ENCODE results near the gene ANO2.
"Not testable (repeated sequence)": the region's sequence is repeated elsewhere in the genome, so short reads cannot be mapped to it uniquely, and the experiment has no call there.

Gene ANO2

GRCh38 chr12:5570416-5570815 lies 374.6 kb downstream of the ANO2 start:
- DNase-seq, result no peak

GRCh38 chr12:5568325-5568981 lies 376.6 kb downstream of the ANO2 start:
- DNase-seq, result no peak

GRCh38 chr12:5567016-5567725 lies 377.9 kb downstream of the ANO2 start:
- no peak for DNase-seq

GRCh38 chr12:5565933-5566599 lies 379.0 kb downstream of the ANO2 start:
- DNase-seq, result no peak

DNA sequence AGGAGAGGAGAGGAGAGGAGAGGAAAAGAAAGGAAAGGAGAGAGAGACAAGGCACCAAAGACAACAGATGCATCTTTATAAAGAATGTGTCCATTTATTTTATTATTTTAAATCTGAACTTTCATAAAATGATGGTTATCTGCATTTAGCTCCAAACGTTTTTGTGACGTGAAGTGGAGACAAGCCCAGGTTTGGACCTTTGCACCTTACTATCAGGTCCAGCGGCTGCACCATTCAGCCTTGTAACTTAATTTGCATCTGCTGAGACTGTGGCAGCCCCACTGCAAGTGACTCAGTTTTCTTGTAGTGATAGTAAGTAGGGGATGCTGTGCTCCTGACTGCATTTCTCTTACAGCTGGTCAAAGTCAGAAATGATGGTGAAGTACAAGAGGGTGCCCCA lies 382.5 kb downstream of the ANO2 start:
- DNase-seq, result no peak

GRCh38 chr12:5561846-5562245 lies 383.2 kb downstream of the ANO2 start:
- DNase-seq, result no peak

DNA sequence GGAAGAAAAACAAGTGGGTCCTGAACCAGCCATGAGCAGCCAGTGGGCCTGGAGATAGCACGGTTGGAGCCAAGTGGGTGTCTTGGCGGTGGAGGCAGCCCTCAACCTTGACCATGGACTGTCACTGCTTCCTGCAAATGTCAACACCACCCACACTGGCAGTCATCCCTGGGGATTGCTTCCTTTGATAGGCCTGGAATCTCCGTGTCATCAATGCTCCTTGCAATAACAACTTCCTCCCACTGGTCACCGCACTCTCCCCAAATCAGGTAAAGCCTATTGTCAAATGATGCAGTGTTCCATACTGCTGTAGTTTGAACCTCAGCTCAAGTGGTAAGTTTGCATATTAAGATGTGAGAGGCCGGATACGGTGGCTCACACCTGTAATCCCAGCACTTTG lies 384.0 kb downstream of the ANO2 start:
- no peak for DNase-seq

DNA sequence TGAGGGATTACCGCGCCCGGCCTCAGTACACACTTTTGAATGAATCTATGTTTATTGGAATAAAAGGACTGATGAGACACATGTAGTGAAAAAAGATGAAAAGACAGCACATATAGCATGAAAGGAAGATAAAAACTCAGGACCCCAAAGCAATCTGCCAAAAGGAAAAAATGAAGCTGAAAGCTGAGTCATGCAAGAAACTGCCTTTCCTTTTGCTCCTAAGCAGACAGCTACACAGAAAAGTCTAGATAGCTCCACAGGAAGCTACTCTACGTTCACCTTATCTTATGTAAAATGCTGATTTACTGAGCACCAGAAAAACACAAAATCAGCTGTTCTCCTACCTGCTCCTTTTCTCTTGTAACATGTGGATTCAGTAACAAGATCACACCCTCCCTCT lies 384.8 kb downstream of the ANO2 start:
- DNase-seq, result no peak

- no peak for DNase-seq
Measured at GRCh38 chr12:5557906-5558305, 387.2 kb downstream of the ANO2 start.

GRCh38 chr12:5556946-5557673 lies 387.9 kb downstream of the ANO2 start:
- DNase-seq, result no peak

- no peak for DNase-seq
Measured at GRCh38 chr12:5556033-5556614, 388.9 kb downstream of the ANO2 start.

GRCh38 chr12:5554711-5555110 lies 390.3 kb downstream of the ANO2 start:
- DNase-seq, result no peak

DNA sequence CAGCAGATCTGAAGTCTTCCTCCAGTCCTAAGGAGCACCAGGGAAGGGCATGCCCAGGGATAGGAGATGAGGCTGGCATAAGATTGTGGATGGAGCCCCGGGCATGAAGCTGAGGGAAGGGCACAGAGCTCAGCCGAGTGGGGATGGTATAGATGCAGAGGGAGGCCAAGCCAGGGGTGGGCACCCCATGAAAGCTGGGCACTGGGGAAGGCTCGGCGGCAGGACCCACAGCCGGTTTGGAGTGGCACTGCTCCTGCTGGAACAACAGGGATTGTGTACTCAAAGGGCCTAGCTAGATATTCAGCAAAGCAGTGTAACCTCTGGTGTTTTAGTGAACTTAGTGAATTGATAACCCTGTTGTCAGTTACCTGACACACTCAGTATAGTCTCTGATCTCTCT lies 396.0 kb downstream of the ANO2 start:
- DNase-seq, result no peak

DNA sequence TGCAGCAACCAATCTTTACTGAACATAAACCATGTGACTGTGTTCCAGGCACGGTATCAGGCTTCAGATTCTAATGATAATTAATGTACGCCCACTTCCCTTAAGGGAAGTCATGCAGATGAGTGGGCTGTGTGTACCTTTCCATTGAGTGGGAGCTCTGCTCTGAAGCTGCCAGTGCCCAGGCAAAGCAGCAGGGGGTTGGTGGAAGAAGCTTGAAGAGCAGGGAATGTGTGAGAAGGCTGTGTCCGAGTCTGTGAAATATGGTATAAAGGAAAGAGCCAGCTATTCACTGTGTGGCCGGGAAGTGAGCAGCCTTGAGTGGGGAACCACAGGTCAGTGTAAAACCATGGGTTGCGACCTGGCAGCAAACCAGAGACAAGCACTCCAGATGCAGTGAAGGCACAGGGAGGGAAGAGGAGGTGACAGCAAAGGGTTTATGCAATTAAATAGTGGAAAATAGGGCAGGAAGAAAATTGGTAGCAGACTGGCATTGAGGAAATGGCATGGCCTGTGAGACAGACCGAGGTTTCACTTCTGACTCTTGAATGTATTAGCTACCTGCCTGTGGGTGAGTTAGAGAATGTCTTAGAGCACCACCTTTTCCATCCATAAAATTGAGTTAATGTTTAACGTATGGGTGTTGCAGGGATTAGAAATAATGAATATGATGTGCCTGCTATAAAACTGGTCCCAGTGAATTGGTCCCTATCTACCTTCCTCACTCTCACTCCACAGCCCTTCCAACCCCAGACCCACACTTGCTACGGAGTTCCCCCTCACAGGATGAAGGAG lies 396.7 kb downstream of the ANO2 start:
- DNase-seq, result no peak

DNA sequence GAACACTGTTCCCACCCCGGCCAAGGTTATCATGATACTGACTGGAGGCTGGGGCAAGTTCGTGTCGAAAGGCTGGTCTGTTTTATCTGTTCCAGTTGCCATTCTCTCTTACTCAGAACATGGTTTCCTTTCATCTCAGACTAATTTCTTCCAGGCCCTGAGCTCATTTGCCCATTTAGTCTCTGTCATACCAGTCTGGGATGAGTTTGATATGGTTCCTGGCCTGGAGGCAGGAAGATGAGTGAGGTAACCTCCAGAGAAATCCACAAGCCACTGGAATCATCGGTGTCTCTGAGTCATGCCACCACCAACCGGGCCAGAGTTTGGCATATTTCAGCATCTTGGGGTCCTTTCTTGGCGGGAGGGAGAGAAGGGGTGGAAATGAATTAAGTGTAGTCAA lies 398.4 kb downstream of the ANO2 start:
- no peak for DNase-seq

GRCh38 chr12:5537771-5538170 lies 407.3 kb downstream of the ANO2 start:
- no peak for DNase-seq

- not testable (repeated sequence) for DNase-seq
Measured at GRCh38 chr12:5537026-5537615, 407.9 kb downstream of the ANO2 start.

DNA sequence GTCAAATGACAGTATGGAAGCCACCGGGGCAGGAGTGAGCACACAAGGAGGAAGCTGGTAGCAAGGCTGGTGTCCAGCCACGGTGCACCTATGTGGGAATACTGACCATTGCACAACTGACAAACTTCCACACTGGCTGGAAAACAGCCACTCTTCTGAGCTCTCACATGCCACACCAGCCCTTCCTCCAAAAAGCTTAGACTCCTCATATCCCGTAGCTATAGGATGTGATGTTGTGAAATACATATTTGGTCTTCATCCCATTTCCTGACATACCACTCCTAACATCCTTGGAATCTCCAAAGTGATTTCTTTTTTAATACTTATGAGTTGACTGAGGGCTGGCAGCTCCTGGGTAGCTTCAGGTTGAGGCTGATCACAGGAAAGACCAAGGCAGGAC lies 409.5 kb downstream of the ANO2 start:
- DNase-seq, result no peak

DNA sequence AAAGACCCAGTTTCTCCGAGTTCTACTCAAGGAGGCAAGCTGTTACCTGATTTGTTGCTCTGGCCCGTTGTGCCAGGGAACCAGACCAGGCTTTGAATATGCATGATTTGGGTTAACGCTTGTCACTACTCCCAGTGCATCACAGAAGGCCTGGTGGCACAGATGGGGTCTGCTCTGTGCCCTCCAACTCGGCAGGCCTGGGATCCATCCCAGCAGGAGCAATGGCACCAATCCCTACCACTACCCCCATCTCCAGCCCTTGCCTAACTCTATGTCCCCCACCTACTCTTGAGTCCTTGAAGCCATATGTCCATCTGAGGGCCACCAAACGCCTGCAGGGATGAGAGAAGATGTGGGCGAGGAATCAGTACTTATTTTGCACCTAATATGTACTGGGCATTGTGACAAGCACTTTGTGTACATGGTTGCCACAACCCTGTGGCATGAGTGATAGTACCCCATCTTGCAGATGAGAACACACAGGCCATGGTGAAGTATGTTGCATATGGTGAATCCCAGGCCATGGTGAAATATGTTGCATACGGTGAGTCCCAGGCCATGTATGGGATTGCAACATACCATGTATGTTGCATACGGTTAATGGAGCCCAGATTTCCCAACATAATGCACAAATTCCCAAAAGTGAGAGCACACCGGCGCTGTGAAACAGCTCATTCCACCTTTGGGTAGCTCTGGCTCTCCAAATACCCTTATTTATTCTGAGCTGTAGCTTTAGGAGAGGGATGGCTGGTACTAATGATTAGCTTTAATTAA lies 410.4 kb downstream of the ANO2 start:
- DNase-seq, result no peak

DNA sequence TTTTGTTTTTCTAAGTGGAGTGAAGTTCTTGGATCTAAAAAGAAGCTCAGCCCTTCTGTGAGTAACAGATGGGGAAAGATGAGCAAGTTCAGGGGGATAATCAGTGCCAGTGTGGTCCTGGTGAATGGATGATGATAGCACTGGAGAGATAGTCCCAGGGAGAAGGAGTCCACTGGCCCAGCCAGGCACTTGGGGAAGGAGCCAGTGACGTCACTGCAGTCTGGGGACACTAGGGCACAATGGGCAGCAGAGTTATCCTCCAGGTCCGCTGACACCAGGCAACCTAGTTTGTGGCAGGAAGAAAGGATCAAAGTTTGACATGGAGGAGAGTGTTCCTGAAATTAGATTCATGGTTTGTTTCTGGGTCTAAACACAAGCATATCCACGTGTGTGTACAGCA lies 411.7 kb downstream of the ANO2 start:
- no peak for DNase-seq

DNA sequence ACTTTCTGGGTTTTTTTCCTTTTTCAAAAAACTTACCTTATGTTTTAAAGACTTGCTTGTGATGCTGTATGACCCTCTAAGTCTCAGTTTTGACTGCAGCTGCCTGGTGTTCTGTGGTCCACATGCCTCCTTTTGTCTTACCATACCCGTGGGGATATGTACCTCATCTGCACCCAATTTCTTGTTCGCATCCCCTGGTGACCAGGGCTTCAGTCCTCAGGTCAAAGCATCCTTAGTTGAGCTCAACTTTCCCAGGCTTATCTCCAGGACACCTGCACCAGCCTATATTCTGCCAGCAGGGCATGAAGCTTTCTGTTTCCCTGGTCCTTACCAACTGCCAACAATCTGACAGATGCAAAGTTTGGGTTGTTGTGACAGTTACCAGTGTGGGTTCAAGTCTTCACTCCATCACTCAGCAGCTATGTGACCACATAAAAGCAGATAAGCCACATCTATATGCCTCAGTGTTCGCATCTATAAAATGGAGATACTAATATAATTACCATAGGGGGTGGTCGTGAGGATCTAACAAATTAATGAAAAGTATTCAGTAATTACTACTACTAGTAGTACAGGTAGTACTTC lies 419.2 kb downstream of the ANO2 start:
- DNase-seq, result no peak
